Lower lobe of right lung (tissue), 2 donors: ENCODE results near the gene HOXB9. TPM values are rescaled to one million over a fixed set of nuclear protein-coding genes. Genes with fewer than 3 reads are reported as not detected.

Source experiments
- ATAC-seq, 2 donors: fragments of 200-7000 bp; cut with Tn5 transposase; one replicate each; pipeline ENCODE4 v1.9.1; 2020 to 2022; ENCODE audit warnings: mild to moderate bottlenecking in 2 of 2, moderate library complexity in 2 of 2
- DNase-seq: peaks from one replicate; pipeline ENCODE4 v3.0.0-alpha.2; 2020
- H3K27ac ChIP-seq: fragments of 200-600 bp; one replicate; pipeline ENCODE4 v1.8.0; 2022
- H3K27me3 ChIP-seq: fragments of 200-600 bp; one replicate; pipeline ENCODE4 v1.8.0; 2022; ENCODE audit warnings: low read depth
- H3K36me3 ChIP-seq: fragments of 200-600 bp; one replicate; pipeline ENCODE4 v1.8.0; 2022; ENCODE audit warnings: mild to moderate bottlenecking
- H3K4me1 ChIP-seq: fragments of 200-600 bp; one replicate; pipeline ENCODE4 v1.8.0; 2022
- H3K4me3 ChIP-seq: fragments of 200-600 bp; one replicate; pipeline ENCODE4 v1.8.0; 2022; ENCODE audit warnings: mild to moderate bottlenecking
- H3K9me3 ChIP-seq: fragments of 200-600 bp; one replicate; pipeline ENCODE4 v1.8.0; 2022
- intact Hi-C: fragments of 100-400 bp; cut with DNase I; formaldehyde crosslinking; loops from one replicate; pipeline ENCODE4 v1.11.0; 2022
- total RNA-seq: library from RNA; stranded (reverse); fragmentation: NEBNext Ultra II Directional; extraction: Animal tissue kit (Norgen Biotek cat#: 25700); gene quantifications from one replicate; pipeline ENCODE4 v1.2.1, GENCODE V29; 2021
- TF ChIP-seq, protein P1 (sequence below): fragments of 200-600 bp; IDR thresholded peaks from one replicate; pipeline ENCODE4 v1.8.0; 2022; ENCODE audit warnings: antibody characterized with exemption, mild to moderate bottlenecking
- donor health status: DM: no; HTN: yes; CAD: no; lungs with severe emphysema.

Gene HOXB9
- total RNA-seq, 1 donor from 2014 or later = not detected

DNA sequence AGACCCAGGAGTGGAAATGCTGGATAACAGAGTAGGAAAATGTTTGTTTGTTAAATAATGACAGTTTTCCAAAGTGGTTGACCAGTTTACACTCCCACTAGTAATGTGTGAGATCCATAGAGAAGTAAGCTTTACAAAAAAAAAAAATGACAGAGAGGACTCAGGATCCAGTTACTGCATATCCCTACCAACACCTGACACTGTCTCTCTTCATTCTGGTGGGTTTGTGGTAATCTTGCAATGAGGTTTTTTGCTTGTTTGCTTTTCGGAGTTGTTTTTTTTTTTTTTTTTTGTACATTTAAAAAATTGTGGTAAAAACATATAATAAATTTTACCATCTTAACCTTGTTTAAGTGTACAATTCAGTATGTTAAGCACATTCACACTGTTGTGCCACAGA lies 23.6 kb upstream of the HOXB9 start:
- Histone ChIP-seq H3K27me3 (peaks cover 65% of the 10 kb centered on the region), H3K4me1 (peaks cover 13% of the 10 kb centered on the region), H3K27ac (no peak overlapping the region), H3K9me3 (no peaks in the 10 kb centered on the region), H3K36me3 (no peaks in the 10 kb centered on the region), H3K4me3 (no peak overlapping the region)
- DNase-seq = no peak
- intact Hi-C loops = no loop called here
- ATAC-seq = no peak
- TF ChIP-seq, protein P1, sequence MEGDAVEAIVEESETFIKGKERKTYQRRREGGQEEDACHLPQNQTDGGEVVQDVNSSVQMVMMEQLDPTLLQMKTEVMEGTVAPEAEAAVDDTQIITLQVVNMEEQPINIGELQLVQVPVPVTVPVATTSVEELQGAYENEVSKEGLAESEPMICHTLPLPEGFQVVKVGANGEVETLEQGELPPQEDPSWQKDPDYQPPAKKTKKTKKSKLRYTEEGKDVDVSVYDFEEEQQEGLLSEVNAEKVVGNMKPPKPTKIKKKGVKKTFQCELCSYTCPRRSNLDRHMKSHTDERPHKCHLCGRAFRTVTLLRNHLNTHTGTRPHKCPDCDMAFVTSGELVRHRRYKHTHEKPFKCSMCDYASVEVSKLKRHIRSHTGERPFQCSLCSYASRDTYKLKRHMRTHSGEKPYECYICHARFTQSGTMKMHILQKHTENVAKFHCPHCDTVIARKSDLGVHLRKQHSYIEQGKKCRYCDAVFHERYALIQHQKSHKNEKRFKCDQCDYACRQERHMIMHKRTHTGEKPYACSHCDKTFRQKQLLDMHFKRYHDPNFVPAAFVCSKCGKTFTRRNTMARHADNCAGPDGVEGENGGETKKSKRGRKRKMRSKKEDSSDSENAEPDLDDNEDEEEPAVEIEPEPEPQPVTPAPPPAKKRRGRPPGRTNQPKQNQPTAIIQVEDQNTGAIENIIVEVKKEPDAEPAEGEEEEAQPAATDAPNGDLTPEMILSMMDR = no peak

DNA sequence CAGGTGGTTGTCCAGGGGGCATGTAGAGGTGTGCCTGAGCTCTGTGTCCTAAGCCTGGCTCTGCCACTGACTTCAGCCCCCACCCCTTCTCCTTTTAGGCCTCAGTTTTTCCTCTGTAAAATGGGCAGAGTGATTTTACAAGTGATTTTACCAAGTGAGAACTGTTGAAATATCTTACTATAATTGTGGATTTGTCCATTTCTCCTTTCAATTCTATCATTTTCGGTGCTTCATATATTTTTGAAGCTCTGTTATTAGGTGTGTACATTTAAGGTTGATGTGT lies 21.7 kb upstream of the HOXB9 start:
- Histone ChIP-seq H3K27ac (no peak overlapping the region), H3K4me3 (no peak overlapping the region)

DNA sequence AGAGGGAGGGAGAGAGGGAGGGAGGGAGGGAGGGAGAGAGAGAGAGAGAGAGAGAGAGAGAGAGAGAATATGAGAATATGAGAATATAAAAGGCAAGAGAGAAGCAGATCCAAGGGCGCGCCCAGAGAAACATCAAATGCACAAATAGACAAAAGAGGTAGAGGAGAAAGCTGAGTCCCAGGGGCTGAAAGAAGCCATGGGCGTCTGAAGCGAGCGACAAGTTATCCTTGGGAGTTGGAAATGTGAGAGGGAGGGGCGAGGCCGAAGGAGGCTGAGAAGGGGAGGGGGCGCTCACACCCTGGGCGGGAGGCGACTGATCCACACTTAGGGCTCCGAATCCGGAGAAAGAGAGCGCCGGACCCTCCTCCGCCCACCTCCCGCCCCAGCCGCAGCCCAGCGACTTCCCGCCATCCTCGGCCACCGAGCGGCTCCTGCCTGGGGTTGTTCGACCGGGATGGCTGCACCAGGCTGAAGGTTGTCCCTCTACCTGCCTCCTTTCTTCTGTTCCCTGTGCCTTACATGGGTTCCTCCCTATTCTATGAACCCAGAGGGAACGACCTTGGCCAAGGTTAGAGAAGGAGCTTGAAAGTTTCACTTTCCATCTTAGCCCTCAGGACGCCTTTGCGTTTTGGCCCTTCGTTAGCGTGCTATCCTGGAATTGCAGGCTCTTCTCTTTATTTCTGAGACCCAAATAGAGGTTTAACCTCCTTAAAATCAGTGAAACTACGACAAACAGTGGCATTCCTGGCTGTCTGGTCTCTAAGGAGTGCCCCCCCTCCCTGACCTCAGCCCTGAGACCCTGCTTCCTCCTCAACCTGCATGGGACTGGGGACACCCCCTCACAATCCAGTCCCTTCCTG lies 21.2 kb upstream of the HOXB9 start:
- peak in 1 of 2 donors; percentile 32 for ATAC-seq
- no peak overlapping the region for H3K27ac ChIP-seq
- H3K27me3 ChIP-seq = peaks cover 82% of the 10 kb centered on the region
- no peak for DNase-seq
- peak overlapping the region; percentile 53 for H3K4me3 ChIP-seq
- no peaks in the 10 kb centered on the region for H3K9me3 ChIP-seq
- TF ChIP-seq, protein P1 = no peak
- no peaks in the 10 kb centered on the region for H3K36me3 ChIP-seq
- intact Hi-C loops = no loop called here
- H3K4me1 ChIP-seq = peaks cover 13% of the 10 kb centered on the region

More for the DNA sequence above, 21.7 kb upstream of the HOXB9 start:
- Histone ChIP-seq H3K27me3 (peaks cover 76% of the 10 kb centered on the region), H3K4me1 (peaks cover 13% of the 10 kb centered on the region), H3K36me3 (no peaks in the 10 kb centered on the region), H3K9me3 (no peaks in the 10 kb centered on the region)
- ATAC-seq (no peak), DNase-seq (no peak)
- intact Hi-C loops = no loop called here
- TF ChIP-seq, protein P1 = no peak

DNA sequence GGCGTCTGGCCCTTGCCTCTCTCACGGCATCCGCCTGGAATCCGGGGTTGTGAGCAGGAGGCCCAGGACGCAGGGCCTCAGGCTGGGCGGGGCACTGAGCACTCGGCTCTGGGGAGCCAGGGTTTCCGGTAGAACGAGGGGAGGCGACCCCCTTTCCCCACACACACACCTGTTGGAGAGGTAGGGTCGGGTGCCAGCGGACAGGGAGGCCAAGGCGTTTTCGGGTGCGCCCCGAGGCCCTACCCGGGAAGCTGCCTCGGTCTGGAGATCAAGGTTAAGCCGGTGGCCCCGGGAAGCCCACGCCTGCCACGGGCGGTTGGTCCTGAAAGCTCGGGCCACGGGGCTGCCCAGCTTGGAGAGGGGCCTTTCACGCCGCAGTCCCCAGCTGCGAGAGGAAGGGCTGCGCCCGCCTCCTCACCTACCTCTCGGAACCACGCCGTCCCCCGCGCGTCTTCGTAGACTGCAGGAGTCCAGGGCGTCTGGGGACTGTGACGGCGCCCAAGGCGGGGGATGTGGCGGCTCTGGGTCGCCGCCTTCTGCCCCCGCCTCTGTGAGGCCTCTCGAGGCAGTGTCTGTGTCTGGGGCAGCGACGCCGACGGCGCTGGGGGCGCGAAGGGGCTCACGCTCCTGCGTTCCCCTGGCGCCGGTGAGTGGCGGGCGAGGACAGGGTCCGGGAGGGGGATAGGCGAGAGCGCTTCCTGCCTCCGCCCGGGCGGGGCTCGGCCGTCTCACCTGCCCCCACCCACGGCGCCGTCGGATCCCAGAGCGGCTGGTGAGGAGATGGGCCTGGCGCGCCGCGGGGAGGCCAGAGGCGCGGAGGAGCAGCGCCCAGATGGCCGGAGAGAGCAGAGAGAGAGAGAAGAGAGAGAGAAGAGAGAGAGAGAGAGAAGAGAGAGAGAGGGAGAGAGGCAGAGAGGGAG lies 20.3 kb upstream of the HOXB9 start:
- H3K27ac ChIP-seq = no peak overlapping the region
- ATAC-seq (peak; percentile 44 to 54), DNase-seq (no peak)
- no peaks in the 10 kb centered on the region for H3K36me3 ChIP-seq
- H3K9me3 ChIP-seq = no peaks in the 10 kb centered on the region
- peaks cover 13% of the 10 kb centered on the region for H3K4me1 ChIP-seq
- intact Hi-C loops = no loop called here
- peaks cover 91% of the 10 kb centered on the region for H3K27me3 ChIP-seq
- H3K4me3 ChIP-seq = peak overlapping the region; percentile 53
- TF ChIP-seq, protein P1 = no peak

DNA sequence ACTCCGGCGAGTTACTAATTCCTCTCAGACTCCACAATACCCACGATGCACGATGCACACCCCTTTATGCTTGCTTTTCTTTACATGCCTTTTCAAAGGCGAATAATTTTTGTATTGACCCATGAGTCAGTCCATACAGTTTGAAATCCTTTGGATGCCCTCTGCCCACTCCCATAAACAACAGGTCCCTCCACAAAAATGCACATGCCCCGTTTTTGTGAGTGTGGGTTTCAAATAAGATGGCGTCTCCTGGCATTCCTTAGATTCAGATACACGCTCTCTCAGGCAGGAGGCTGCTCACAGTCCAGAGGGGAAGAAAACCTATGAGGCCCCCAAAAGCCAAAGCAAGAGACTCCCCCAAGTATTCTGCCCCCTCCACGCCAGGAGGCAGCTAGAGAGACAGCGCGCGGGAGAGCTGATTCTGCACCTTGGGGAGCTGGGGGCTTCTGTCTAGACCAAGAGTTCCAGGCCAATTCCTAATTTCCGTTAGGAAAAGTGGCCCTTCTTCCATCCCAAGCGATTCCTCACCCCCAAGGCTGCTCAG lies 19.6 kb upstream of the HOXB9 start:
- intact Hi-C loops = no loop called here
- Histone ChIP-seq H3K4me3 (no peak overlapping the region), H3K36me3 (no peaks in the 10 kb centered on the region), H3K9me3 (no peaks in the 10 kb centered on the region), H3K27me3 (peaks cover 98% of the 10 kb centered on the region), H3K4me1 (peaks cover 13% of the 10 kb centered on the region), H3K27ac (no peak overlapping the region)
- ATAC-seq (no peak), DNase-seq (no peak)
- TF ChIP-seq, protein P1 = no peak
